Left lobe of liver (tissue), 2 donors: ENCODE results near the gene ZNF764. TPM values are rescaled to one million over a fixed set of nuclear protein-coding genes. Genes with fewer than 3 reads are reported as not detected.

Source experiments
- ATAC-seq: fragments of 200-7000 bp; cut with Tn5 transposase; one replicate; pipeline ENCODE4 v1.9.1; 2020; ENCODE audit warnings: mild to moderate bottlenecking, moderate library complexity
- DNase-seq: peaks from one replicate; pipeline ENCODE4 v3.0.0-alpha.2; 2020; ENCODE audit warnings: low spot score
- total RNA-seq: library from RNA; stranded (reverse); gene quantifications from one replicate; pipeline ENCODE4 v1.2.1, GENCODE V29; 2021
- donor health status: DM: no; HTN: no; CAD: no; lungs with moderate emphysema.
- donor health status: DM: no; HTN: yes; CAD: no.

ZNF764 gene
- total RNA-seq, 1 donor from 2014 or later: 6.3 TPM

DNA sequence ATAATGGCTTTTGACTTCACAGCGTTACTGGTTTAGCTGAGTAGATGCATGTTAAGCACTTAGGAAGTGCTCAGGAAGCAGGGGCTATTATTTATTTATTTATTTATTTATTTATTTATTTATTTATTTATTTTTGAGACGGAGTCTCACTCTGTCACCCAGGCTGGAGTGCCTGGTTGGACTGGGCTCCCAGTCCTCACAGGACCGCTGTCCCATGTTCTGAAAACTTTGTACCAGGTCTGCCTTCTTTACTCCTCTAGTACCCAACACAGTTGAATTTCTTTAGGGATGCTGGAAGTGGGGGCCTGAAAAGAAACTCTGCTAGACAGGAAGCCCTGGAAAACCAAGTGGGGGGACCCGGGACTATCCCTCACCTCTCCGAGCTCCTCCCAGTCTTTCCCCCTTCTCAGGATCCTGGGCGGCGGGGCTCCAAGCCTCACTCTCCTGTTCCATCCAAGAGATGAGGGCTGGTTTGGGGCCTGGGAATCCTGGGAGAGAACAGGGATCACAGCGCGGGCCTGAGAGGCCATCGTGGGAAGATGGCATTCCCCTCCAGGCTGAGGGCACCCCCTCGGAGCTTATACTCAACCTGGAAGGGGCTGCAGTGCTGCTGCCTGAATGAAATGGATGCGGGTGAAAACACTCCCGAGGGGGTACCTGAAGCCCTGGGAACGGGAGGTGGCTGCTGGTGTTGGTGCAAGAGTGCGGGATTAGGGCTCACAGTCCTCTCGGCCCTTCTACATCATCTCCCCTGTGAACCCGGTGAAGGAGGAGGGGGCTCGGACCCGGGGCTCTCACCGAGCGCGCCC is 12.7 kb upstream of the ZNF764 start:
- peak; percentile 16 for ATAC-seq
- peak; percentile 55 for DNase-seq

DNA sequence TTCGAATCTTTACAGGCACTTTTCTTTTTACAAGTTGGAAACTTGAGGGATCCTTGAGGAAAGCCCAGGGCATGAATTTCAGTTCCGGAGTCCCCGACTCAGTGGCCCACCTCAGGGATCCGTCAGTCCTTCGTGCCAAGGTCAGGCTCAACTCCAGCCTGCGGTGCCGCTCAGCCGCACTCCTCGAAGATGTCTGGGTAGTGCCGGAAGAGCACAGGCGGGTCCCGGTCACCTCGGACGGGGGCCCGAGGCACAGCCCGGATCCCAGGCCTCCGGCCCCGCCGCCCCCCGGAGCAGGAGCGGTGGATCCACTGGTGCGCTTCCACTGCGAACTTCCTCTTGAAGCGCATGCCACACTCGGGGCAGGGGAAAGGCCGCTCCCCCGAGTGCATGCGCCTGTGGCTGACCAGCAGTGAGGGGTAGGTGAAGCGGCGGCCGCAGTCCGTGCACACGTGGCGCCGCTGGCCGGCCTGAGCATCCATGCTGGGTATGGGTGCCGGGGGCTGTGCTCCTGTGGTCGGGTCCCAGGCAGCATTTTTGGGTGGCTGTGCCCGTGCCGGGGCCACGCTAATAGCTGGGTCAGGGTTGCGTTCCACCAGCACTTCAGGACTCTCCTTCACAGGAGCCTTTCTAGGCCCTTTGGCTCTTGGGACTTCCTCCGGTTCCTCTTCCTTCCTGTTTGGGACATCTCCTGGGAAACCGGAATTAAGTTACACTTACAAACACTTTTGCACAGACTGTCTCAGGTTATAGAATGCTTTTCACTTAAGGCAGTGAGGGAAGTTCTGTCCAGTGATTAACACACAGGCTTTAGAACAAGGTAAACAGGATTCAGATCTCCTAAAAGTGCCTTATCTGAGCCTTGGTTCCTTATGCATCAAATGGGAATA is 11.8 kb upstream of the ZNF764 start:
- no peak for DNase-seq
- ATAC-seq: no peak

DNA sequence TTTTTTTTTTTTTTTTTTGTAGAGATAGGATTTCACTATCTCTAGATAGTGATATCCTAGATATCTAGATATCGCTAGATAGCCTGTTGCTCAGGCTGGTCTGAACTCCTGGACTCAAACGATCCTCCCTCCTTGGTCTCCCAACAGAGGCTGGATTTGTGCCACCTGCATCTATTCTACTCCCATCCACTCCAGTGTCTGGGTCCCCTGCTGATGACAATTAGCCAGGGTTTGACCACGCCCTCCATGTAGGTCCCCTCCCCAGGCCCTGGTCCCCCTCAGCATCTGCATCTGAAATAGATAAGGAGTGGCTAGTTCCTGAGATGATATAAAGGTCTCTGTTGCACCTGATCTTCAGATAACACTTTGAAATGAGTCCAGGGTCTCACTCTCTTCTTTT is 11.1 kb upstream of the ZNF764 start:
- DNase-seq (no peak), ATAC-seq (no peak)

DNA sequence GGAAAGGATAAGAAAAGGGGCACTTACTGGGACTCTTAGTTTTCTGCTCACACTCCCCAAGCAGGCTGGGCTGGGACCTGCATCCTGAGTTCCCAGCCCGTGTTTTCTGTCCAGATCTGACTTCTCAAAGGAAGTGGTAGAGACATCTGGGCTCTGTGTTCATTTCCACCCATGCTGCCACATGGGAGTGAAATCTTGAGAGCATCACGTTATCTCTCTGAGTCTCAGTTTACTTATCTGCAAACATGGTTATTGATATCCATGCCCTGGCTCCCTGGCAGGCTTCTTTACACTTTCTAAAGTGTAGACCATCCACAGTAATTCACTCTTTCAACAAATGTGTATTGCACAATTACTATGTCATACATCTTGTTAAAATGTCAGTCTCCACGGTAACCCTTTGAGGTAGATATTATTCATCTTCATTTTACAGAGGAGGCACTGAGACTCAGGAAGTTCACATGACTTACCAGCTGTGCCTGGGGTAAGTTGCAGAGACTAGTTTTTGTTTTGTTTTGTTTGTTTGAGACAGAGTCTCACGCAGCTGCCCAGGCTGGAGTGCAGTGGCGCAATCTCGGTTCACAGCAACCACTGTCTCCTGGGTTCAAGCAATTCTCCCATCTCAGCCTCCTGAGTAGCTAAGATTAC is 9.9 kb upstream of the ZNF764 start:
- ATAC-seq (no peak), DNase-seq (no peak)

DNA sequence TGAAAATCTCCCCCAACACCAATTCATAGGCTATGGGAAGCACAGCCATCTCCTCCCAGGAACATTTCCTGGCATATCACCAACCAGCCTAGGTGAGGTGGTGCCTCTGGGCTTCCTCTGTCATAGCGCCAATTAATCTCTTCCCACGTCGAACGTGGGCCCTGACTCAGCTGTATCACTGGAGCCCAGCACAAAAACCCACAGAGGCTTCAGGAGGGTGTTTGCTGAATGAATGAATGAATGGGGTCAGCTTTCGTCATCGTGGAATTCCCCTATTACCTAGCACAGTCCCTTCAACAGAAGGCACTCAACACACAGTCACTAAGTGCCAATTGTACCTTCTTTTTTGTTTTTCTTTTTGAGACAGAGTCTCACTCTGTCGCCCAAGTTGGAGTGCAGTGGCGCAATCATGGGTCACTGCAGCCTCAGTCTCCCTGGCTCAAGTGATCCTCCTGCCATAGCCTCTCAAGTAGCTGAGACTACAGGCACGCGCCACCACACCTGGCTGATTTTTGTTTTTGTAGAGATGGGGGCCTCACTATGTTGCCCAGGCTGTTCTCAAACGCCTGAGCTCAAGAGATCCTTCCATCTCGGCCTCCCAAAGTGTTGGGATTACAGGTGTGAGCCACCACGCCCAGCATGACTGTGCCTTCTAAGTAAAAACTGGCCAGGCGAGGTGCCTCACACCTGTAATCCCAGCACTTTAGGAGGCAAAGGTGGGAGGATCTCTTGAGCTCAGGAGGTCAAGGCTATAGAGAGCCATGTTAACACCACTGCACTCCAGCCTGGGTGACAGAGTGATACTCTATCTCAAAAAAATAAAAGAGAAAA is 9.2 kb upstream of the ZNF764 start:
- DNase-seq: no peak
- ATAC-seq: no peak

DNA sequence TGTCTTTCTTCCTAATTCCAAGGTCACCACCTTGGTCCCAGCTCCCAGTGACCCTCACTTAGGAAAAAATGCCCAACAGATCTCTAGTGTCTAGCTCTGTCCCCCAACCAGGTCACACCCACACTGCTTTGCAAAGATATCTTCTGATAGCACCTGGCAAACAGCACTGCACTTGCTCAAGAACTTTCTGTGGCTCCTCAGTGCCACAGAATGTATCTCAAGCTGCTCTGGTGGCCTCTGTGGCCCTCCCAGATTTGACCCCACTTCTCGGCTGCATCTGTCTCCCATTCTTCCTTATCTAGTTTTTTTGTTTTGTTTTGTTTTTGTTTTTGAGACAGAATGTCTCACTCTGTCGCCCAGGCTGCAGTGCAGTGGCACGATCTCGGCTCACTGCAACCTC is 8.4 kb upstream of the ZNF764 start:
- no peak for ATAC-seq
- no peak for DNase-seq

DNA sequence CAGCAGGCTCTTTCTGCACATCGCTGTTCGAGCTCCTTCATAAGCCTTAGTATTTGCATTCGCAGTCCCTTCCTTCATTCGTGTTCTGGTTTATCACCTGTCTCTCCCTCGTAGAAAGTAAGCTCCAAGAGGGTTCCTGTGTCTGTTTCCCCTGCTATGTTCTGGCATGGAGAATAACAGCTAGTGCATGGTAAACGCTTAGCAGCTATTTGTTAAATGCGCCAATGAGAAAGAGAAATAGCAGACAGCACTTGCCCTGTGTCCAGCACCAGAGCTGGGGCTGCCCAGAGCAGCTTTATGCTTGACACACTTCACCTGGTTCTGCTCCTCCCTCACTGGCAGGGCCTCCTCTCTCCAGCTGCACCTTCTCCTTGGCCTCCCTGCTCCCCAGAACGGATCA is 7.8 kb upstream of the ZNF764 start:
- DNase-seq: no peak
- no peak for ATAC-seq

DNA sequence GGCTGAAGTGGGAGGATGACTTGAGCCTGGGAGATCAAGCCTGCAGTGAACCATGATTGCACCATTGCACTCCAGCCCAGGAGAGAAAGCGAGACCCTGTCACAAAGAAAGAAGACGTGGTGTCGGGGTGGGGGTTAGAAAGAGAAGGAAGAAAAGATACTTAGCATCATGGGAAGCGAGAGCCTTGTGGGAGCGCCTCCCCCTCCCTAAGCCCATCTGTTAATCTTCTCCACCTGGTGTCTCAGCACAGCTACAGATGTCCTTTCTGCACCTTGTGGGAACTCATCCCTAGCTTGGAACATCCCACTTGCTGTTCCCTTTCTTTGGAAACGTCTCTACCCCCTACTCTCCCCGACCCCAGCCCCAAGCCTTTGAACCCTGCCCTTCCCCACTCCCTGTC is 7.4 kb upstream of the ZNF764 start:
- DNase-seq: no peak
- no peak for ATAC-seq

DNA sequence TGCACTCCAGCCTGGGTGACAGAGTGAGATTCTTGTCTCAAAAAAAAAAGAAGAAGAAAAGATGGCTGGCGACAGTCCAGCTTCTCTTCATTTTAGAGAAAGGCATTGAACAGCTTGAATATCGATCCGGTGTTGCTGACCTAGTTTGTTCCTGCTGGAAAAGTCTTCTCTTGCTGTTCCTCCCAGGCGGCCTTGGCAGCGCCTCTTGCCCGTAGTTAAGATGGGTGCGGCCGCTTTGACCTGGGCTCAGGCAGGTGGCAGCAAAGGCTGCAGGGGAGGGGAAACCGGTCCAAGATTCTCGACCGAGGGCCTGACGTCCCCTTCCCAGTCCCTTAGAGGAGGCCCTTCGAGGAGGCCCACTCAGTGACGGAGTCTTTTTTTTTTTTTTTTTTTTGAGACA is 3.8 kb upstream of the ZNF764 start:
- peak; percentile 56 for DNase-seq

DNA sequence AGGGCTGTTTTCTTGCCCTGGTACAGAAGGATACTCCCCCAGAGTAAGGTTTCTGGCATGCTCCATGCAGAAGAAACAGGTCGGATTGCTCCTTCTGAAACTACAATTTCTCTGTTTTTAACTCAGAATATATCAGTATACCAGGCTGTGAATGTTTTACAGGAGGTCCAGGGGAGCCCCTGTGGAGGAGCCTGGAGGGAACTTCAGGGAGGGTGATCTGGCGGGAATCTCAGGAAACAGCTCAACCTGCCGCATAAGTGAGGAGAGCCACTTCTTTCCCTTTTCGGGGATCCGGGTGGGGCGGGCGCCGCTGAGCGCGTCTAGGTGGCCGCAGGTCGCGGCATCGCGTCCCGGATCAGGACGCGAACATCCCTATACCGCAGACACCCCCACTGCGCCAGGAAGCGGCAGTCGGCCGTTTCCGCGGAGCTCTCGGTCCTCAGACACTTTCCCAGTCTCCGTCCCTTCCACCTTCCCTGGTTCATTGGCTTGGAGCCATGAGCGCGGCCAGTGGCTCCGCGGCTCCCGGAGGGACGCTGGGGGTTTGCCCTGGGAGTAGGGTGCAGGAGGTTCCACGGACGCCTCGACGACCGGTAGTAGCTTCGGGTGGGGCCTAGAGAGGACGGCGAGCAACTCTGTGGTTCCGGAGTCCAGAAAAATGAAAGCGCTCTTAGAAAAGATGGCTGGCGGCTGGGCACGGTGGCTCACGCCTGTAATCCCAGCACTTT is 3.1 kb upstream of the ZNF764 start:
- DNase-seq (peak; percentile 71), ATAC-seq (peak; percentile 24)

More for the DNA sequence above, 3.8 kb upstream of the ZNF764 start:
- ATAC-seq: no peak

DNA sequence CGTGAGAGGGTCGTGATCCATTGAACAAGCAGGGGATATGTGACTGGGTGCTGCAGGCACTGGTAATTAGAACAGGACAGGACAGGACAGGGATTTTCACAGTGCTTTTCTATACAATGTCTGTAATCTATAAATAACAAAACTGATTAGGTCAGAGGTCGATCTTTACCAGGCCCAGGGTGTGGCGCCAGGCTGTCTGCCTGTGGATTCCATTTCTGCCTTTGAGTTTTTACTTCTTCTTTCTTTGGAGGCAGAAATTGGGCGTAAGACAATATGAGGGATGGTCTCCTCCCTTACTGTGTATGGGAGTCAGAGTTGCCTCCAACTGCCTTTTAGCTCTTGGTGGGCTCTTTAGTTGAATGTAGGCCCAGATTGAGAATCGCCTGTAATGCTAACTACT is 1.5 kb upstream of the ZNF764 start:
- DNase-seq: no peak
- no peak for ATAC-seq

DNA sequence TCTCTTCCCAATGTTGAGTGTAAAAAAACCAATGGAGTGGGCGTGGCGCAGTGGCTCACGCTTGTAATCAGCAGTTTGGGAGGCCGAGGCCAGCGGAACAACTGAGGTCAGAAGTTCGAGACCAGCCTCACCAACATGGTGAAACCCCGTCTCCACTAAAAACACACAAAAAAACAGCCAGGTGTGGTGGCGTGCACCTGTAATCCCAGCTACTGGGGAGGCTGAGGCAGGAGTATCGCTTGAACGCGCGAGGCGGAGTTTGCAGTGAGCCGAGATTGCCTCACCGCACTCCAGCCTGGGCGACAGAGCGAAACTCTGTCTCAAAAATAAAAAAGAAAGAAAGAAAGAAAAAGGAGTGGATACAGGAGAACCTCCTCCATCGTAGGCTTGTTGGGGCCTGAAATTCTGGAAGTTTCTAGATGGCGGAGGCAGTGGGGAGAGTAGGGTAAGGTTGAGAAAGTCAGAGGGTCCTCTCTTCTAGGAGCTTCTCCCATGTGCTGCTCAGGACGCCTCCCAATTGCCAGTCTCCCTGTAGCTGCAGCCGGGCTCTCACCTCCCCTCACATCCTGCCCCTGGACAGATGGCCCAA is 709 bp upstream of the ZNF764 start:
- DNase-seq: no peak
- ATAC-seq: no peak

DNA sequence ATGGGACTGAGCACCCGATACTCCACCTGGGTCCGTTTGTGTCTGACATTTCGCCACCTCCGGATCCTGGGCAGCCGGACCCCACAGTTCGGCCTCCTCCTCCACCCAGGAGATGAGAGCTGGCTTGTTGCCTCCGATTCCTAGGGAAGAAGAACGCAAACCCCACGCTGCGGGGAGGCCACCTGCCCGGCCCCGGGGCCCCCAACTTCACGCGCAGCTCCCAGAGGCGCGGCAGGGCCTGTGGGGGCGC is 542 bp downstream of the ZNF764 start:
- no peak for DNase-seq
- ATAC-seq: peak; percentile 1

DNA sequence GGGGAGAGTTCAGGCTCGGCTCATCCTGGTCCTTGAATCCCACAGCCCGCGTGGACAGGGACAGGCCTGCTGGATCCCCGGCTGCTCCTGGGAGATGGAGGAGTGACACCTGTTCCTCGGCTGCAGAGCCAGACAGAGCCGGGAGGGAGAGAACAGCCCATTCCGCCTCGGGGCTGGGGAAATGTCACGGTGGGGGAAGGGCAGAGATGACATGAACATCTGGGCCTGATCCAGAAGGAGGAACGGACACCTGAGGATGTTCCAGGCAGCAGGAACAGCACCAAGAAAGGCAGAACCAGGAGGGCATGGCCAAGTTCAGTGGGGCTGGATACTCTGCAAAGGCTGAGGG is 2.1 kb downstream of the ZNF764 start:
- ATAC-seq: no peak

DNA sequence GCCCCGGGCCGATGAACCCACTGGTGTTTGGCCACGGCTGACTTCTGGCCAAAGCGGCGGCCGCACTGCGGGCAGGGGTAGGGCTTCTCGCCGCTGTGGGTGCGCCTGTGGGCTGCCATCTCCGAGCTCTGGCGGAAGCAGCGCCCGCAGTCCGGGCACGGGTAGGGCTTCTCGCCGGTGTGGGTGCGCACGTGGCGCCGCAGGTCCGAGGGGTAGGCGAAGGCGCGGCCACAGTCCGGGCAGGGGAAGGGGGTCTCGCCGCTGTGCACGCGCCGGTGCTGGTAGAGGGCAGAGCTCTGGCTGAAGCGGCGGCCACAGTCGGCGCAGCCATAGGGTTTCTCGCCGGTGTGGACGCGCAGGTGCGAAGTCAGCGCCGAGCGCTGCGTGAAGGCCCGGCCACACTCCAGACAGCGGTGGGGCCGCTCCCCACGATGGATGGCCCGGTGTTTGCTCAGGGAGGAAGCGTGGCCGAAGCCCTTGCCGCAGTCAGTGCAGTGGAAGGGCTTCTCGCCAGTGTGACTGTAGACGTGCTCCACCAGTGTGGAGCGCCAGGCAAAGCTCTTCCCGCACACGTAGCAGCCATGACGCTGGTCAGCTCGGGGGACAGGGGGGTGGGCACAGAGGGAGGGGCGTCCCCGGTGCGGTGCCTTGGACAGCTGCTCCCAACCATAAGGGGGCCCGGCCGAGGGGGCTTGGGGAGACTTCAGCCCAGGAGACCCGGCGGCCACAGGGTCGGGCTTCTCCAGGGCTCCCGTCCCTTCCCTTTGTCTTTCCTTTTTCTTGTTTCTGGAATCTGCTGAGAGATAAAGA is 2.7 kb downstream of the ZNF764 start:
- no peak for ATAC-seq
- DNase-seq: no peak

More for the DNA sequence above, 2.1 kb downstream of the ZNF764 start:
- DNase-seq: no peak

DNA sequence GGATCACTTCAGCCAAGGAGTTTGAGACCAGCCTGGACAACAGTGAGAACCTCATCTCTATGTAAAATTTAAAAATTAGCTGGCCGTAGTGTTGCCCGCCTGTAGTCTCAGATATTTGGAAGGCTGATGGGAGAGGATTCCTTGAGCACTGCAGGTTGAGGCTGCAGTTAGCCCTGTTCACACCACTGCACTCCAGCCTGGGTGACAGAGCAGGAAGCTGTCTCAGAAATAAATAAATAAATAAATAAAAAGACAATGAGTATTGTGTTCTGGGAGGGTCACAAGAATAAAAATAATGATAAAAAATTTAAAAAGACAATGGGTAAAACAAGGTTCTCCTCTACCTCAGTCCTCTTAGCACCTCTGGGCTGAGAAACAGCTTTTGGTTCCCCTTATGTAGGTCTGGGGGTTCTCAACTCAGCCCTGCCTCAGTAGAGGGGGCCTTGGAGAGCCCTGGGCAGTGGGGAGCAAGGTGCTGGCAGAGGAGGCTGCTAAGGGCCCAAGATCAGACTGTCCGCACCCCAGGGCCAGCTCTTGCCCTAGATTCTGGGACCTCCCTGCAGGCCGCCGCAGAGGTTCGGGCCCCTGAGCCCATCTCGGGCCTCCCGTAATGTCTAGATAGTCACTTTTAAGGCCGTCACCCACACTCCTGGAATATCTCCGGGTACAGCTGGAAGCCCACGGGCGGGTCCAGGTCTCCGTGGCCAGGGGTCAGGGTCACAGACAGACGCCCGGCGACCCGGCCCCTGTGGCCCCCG is 3.4 kb downstream of the ZNF764 start:
- ATAC-seq (no peak), DNase-seq (no peak)

DNA sequence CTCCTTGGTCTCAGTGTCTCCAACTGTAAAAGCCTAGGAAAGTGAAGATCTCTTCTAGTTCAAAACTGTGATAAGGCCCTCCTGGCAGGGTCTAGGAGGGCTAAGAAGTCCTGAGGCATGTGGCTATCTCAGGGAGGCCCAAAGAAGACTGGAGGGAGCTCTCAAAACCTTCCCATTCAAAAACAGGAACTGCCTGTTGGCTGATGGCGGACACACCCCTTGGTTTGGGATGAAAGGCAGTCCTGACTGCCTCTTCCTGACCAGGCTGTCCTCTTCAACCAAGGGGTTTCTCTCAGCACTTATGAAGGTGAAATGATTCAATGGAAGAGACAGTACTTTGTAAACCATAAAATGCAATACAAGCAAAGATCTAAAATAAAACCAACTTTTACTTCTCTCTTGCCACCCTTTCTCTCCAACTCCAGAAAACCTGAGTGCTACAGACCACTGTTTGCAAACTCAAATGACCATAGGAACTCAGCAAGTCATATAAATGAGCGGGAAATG is 4.7 kb downstream of the ZNF764 start:
- DNase-seq: no peak
- ATAC-seq: no peak

DNA sequence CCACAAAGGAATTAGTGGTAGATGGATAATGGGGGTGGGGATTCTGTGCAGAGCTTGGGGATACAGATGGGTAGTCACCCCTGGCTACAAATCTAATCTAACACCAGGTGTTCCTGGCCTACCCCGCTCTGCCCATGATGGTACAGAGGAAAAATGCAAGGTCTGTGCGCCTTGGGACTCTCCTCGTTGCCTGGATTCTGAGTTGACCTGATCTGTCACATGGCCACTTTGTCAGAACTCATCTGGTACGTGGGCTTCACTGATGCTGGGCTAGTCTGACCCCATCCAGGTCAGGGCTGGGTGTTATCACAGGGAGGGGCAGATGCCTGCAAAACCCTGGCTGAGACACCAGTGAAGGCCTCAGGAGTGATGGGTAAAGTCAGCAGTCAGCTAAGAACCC is 5.2 kb downstream of the ZNF764 start:
- no peak for ATAC-seq
- DNase-seq: no peak
